NCI-H2029 (cell line): ENCODE results near the gene LMX1A.
A peak's percentile ranks its signal among the peaks of the same experiment; 100 is the strongest.

Source experiments
- DNase-seq: peaks from one replicate; lab custom pipeline; 2025; lab: John Stamatoyannopoulos, UW

Gene LMX1A

GRCh38 chr1:165265196-165265838 lies 91.2 kb downstream of the LMX1A start:
- DNase-seq, result no peak

- DNase-seq, result no peak
These were observed 96.6 kb downstream of the LMX1A start for GRCh38 chr1:165259706-165260428.

- DNase-seq, result peak; percentile 72
These were observed 97.3 kb downstream of the LMX1A start for GRCh38 chr1:165259236-165259635.

GRCh38 chr1:165257969-165258459 lies 98.5 kb downstream of the LMX1A start:
- DNase-seq, result peak; percentile 69

- no peak for DNase-seq
These were observed 101.5 kb downstream of the LMX1A start for GRCh38 chr1:165254896-165255625.

- DNase-seq, result no peak
These were observed 102.1 kb downstream of the LMX1A start for GRCh38 chr1:165254376-165254775.

- no peak for DNase-seq
These were observed 102.7 kb downstream of the LMX1A start for GRCh38 chr1:165253818-165254254.

GRCh38 chr1:165248969-165249571 lies 107.4 kb downstream of the LMX1A start:
- no peak for DNase-seq

GRCh38 chr1:165241952-165242351 lies 114.6 kb downstream of the LMX1A start:
- DNase-seq, result no peak

GRCh38 chr1:165241321-165241720 lies 115.2 kb downstream of the LMX1A start:
- DNase-seq, result no peak

GRCh38 chr1:165240492-165240891 lies 116.0 kb downstream of the LMX1A start:
- DNase-seq, result no peak

- DNase-seq, result no peak
These were observed 116.6 kb downstream of the LMX1A start for GRCh38 chr1:165239873-165240272.

GRCh38 chr1:165235777-165236291 lies 120.7 kb downstream of the LMX1A start:
- DNase-seq, result peak; percentile 19

- DNase-seq, result no peak
These were observed 121.2 kb downstream of the LMX1A start for GRCh38 chr1:165235155-165235776.

- DNase-seq, result no peak
These were observed 122.4 kb downstream of the LMX1A start for GRCh38 chr1:165234149-165234548.

GRCh38 chr1:165228676-165229075 lies 127.8 kb downstream of the LMX1A start:
- DNase-seq, result no peak

GRCh38 chr1:165228111-165228655 lies 128.3 kb downstream of the LMX1A start:
- no peak for DNase-seq

GRCh38 chr1:165226326-165226725 lies 130.2 kb downstream of the LMX1A start:
- no peak for DNase-seq

GRCh38 chr1:165225650-165226049 lies 130.9 kb downstream of the LMX1A start:
- no peak for DNase-seq

GRCh38 chr1:165225062-165225461 lies 131.5 kb downstream of the LMX1A start:
- DNase-seq, result no peak

- DNase-seq, result no peak
These were observed 132.0 kb downstream of the LMX1A start for GRCh38 chr1:165224504-165224903.
